ENCODE results near the gene TBC1D3G.
"Not testable (repeated sequence)": the region's sequence is repeated elsewhere in the genome, so short reads cannot be mapped to it uniquely, and the experiment has no call there.

Gene TBC1D3G

DNA sequence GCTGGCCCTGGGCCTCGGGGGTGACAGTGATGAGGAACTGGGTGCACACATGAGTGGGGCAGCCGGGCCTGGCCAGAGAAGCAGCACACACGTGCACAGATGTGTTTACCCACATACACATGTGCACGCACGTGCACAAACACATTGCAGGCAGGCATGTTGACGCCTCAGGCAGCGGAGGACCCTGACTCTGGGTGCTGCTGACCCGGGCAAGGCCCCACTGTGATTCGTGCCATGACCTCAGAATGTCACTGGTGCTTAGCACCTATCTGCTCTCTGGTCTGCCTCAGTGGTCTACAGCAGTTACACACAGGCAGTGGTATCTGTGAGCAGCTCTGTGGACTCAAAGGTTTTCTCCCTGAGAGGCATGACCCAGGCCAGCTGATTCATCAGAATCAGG lies at the start of gene TBC1D3G:
Gene TBC1D3G (plus strand): TSS at position 301 of the 400 bp plus-strand sequence. CDS start 1,528 bp downstream, outside the sequence.
- DNase-seq (ENCODE audit: low spot score) = not testable (repeated sequence)

DNA sequence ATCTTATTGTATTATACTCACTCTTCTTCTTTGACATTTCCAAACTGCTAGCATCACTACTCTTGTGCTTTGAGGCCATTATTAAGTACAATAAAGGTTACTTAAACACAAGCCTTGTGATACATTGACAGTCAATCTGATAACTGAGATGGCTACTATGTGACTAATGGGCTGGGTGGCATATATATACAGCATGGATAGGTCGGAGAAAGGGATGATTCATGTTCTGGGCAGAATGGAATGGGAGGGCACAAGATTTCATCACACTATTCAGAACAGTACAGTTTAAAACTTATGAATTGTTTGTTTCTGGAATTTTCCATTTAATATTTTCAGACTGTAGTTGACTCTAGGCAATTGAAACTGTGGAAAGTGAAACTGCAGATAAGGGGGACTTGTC lies 40.4 kb upstream of the TBC1D3G start:
- not testable (repeated sequence) for DNase-seq (ENCODE audit: low spot score)

DNA sequence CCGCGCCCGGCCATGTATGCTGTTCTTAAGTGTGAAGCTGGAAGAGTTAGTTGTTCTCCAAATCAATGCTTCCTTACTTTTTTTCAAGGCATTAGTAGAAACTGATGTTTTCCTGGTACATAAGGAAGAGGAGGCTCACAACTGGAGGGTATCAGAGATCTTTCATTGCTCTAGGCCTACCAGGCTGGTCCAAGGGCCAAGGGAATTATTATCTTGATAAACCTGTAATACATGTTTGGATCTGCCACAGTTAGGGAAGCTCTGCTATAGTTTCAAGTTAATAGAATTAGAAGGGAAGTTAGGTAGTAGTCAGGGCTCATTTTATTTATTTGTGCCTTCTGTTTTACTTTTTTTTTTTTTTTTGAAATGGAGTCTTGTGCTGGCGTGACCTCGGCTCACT lies 39.5 kb upstream of the TBC1D3G start:
- not testable (repeated sequence) for DNase-seq (ENCODE audit: low spot score)

DNA sequence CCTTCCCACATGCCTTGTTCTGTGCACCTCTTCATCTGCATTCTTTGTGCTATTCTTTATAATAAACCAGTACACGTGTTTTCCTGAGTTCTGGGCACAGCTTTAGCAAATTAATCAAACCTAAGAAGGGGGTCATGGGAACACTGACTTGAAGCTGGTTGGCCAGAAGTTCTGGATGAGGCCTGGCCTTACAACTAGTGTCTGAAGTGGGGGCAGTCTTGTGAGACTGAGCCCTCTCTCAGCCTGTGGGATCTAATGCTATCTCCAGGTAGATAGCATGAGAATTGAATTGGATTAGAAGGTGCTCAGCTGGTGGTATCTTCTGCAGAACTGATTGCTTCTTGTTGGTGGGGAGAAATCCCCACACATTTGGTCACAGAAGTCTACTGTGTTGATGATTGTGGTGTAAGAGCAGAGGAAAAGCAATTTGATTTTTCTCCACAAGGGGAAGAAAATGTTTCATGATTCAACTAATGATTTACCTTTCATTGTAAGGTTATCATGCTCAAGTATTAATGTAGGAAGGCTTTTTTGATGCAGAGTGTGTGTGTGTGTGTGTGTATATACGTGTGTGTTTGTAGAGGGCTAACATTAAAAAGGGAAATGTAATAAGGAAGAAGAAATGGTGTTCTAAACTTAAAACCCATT lies 33.6 kb upstream of the TBC1D3G start:
- not testable (repeated sequence) for DNase-seq (ENCODE audit: low spot score)

DNA sequence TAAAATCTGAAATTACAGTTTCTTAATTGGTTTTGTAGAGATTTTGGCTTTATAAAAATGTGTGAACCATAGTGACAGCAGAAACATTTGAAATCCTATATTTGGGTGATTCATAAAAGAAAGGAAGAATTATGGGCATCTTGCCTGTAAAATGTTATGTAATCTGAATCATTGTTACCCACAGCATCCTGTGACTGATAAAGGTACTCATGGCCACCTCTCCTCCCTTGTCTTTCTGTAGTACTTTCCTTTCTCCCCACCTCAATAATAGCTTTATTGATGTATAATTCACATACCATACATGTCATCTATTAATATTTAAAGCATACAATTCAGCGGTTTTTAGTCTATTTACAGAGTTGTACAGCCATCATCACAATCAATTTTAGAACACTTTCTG lies 28.5 kb upstream of the TBC1D3G start:
- DNase-seq (ENCODE audit: low spot score) = not testable (repeated sequence)

DNA sequence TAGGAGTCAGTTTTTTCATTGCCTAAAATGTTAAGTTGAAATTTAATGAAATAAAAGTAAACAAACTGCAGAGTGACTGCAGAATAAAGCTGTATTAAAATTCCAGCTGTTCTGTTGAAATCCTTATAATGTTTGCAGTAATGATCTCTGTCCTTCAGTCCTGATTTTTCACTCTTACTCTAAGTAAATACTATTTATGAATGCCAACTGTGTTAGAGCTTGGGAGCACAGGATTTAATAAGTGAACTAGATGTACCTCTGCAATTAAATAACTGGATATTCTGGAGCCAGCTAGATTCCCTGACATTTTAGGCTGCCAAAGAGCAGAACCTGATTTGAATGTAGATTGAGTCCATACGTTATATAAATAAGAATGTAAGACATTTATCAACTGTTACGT lies 7.9 kb upstream of the TBC1D3G start:
- not testable (repeated sequence) for DNase-seq (ENCODE audit: low spot score)

DNA sequence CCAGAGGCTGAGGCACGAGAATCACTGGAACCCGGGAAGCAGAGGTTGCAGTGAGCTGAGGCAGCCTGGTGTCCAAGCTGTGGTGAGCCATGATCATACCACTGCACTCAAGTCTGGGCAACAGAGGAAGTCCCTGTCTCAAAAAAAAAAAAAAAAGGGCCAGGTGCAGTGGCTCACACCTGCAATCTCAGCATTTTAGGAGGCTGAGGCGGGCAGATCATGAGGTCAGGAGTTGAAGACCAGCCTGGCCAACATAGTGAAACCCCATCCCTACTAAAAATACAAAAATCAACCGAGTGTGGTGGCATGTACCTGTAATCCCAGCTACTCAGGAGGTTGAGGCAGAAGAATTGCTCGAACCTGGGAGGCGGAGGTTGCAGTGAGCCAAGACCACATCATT lies 38.8 kb downstream of the TBC1D3G start:
- DNase-seq (ENCODE audit: low spot score) = not testable (repeated sequence)

DNA sequence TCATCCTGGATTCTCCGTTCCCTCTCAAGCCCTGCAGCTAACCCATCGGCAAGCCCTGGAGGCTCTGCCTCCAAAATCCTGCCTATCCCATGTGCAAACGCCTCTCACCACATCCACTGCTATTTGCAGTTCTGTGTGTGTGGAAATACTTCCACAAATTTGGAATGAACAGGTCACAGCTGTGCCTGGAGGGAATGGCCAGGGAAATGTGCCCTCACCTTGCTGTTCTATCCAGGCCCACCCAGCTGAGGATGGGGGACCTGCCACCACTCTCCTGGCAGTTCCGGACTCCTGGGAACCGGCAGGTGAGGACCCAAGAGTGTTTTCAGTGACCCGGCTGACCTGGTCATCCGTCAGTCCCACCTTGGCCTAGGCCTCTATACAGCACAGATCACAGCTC lies 52.3 kb downstream of the TBC1D3G start:
- DNase-seq (ENCODE audit: low spot score) = not testable (repeated sequence)
